C4-2B (cell line): ENCODE results near the gene GPR146.

Source experiments
- H3K27ac ChIP-seq: fragments of 450-650 bp; 2 replicates; pipeline ENCODE4 v1.5.1; 2017
- CTCF ChIP-seq: fragments of 450-650 bp; conservative IDR thresholded peaks from 2 replicates; pipeline ENCODE4 v1.5.1; 2017; ENCODE audit warnings: mild to moderate bottlenecking
- ZFX ChIP-seq: fragments of 450-650 bp; IDR thresholded peaks from 2 replicates; pipeline ENCODE4 v1.6.1; 2017

The GPR146 gene

GRCh38 chr7:1093916-1094508 is 49.7 kb downstream of the GPR146 start:
- TF ChIP-seq CTCF (no peak), ZFX (no peak)
- no peak overlapping the region for H3K27ac ChIP-seq

GRCh38 chr7:1094870-1095269 is 50.5 kb downstream of the GPR146 start:
- TF ChIP-seq CTCF (no peak), ZFX (no peak)
- no peak overlapping the region for H3K27ac ChIP-seq

GRCh38 chr7:1095621-1096155 is 51.3 kb downstream of the GPR146 start:
- TF ChIP-seq CTCF (no peak), ZFX (no peak)
- peak overlapping the region; percentile 73 for H3K27ac ChIP-seq

- peak overlapping the region; percentile 73 for H3K27ac ChIP-seq
- TF ChIP-seq CTCF (no peak), ZFX (no peak)
Observed at GRCh38 chr7:1096156-1097119, 52.1 kb downstream of the GPR146 start.

GRCh38 chr7:1097120-1097504 is 52.8 kb downstream of the GPR146 start:
- H3K27ac ChIP-seq = peak overlapping the region; percentile 73
- TF ChIP-seq ZFX = no peak
- TF ChIP-seq CTCF = no peak

- H3K27ac ChIP-seq = no peak overlapping the region; the same call in 1 of the 2 replicates
- TF ChIP-seq CTCF (no peak), ZFX (no peak)
Observed at GRCh38 chr7:1098243-1099153, 54.2 kb downstream of the GPR146 start.
